AG10803 (cell line): ENCODE data around the gene ABHD11.

Experiments
- DNase-seq: peaks from one replicate; pipeline ENCODE4 v3.0.0; 2010; ENCODE audit warnings: low read depth
- H3K4me3 ChIP-seq: 2 replicates; pipeline ENCODE4 v1.5.1; 2011; ENCODE audit warnings: mild to moderate bottlenecking, low read length, control low read depth
- TF ChIP-seq, protein P1 (sequence below): conservative IDR thresholded peaks from 2 replicates; pipeline ENCODE4 v1.5.1; 2011; ENCODE audit warnings: mild to moderate bottlenecking, low read length, control low read depth, inconsistent platforms

ABHD11 gene

DNA sequence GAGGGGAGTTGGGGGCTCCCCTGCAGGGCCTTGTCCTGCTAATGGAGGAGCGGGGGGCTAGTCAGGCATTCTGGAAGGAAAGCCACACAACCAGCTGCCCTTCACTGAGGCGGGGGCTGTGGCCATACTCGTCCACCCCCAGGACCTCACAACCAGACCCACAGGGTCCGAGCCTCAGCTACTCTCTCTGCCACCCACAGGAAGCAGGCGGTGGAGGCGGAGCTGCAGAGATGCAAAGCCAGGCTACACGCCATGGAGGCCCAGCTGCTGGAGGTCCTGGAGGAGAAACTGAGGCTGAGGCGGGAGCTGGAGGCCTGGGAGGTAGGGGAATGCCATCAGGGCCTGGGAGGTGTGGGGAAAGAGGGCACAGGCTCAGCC lies 3.1 kb downstream of the ABHD11 start:
- DNase-seq = no peak
- TF ChIP-seq, protein P1, sequence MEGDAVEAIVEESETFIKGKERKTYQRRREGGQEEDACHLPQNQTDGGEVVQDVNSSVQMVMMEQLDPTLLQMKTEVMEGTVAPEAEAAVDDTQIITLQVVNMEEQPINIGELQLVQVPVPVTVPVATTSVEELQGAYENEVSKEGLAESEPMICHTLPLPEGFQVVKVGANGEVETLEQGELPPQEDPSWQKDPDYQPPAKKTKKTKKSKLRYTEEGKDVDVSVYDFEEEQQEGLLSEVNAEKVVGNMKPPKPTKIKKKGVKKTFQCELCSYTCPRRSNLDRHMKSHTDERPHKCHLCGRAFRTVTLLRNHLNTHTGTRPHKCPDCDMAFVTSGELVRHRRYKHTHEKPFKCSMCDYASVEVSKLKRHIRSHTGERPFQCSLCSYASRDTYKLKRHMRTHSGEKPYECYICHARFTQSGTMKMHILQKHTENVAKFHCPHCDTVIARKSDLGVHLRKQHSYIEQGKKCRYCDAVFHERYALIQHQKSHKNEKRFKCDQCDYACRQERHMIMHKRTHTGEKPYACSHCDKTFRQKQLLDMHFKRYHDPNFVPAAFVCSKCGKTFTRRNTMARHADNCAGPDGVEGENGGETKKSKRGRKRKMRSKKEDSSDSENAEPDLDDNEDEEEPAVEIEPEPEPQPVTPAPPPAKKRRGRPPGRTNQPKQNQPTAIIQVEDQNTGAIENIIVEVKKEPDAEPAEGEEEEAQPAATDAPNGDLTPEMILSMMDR = no peak
- no peak overlapping the region for H3K4me3 ChIP-seq

DNA sequence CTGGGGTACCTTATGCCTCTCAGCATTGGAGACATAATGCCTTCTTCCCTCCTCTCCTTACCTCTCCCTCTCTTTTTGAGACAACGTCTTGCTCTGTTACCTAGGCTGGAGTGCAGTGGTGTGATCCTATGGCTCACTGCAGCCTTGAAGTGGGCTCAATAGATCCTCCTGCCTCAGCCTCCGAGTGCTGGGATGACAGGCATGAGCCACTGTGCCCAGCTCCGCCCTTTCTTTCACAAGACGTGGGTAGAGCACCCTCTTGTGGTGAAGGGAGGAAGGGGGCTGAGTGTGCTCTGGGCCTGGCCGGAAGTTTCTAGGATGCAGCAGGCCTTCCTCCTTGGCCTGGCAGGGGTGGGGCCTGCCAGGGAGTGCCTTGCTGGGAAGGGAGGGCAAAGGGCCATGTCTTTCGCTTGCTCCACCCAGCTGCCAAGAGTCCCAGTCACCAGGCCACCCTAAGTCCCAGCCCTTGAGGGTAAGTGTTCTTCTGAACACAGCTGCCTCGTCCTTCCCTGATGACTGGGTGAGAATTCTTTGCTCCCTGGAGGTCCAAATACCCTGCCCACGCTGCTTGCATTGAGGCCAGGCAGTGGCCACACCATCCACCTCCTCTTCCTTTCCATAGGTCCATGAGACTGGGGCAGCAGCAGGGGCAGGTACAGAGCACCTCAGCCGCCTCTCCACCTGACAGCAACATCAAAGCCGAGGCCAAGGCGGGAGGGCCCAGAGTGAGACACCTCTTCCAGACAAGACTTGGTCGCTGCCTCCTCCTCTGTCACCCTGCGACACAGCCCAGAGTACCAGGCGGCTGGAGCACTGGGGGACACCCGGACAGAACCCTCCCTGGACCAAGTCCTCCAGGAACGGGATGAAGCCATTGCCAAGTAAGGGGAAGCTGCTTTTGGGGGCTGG lies 3.7 kb downstream of the ABHD11 start:
- TF ChIP-seq, protein P1 = peak; percentile 82

DNA sequence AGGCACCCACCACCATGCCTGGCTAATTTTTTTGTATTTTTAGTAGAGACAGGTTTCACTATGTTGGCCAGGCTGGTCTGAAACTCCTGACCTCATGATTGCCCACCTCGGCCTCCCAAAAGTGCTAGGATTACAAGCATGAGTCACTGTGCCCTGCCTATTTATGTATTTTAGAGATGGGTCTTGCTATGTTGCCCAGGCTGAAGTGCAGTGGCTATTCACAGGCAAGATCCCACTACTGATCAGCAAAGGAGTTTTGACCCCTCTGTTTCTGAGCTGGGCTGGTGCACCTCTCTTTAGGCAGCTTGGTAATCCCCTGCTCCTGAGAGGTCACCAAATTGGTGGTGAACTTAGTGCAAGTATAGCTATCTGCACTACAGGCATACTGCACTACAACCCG lies 6.2 kb downstream of the ABHD11 start:
- no peak for DNase-seq
- TF ChIP-seq, protein P1 = no peak
- H3K4me3 ChIP-seq = no peak overlapping the region

More for the DNA sequence above, 3.7 kb downstream of the ABHD11 start:
- peak; percentile 90 for DNase-seq
- H3K4me3 ChIP-seq = no peak overlapping the region

GRCh38 chr7:73730485-73730884 lies 8.1 kb downstream of the ABHD11 start:
- TF ChIP-seq, protein P1 = no peak
- H3K4me3 ChIP-seq = no peak overlapping the region

GRCh38 chr7:73728551-73728950 lies 10.1 kb downstream of the ABHD11 start:
- no peak for DNase-seq
- H3K4me3 ChIP-seq = no peak overlapping the region
- TF ChIP-seq, protein P1 = no peak

More at GRCh38 chr7:73730485-73730884, 8.1 kb downstream of the ABHD11 start:
- no peak for DNase-seq

DNA sequence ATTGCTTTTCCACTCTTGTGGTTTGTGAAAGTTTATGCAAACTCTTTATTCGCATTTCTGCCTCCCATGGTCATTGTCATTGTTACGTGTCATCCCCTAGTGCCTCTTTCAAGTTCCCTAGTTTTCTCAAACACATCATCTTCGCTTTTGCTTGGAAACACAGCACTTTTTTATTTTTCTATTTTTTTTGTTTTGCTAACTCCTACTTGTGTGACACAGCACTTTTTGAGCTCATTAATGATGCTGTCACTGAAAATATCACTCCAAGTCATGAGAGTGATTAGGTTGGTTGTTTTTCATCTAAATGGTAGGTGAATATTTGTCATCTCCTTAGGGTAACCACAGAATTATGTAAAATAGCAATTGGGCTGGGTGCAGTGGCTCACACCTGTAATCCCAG lies 10.7 kb downstream of the ABHD11 start:
- DNase-seq = no peak
- TF ChIP-seq, protein P1 = no peak
- H3K4me3 ChIP-seq = no peak overlapping the region

DNA sequence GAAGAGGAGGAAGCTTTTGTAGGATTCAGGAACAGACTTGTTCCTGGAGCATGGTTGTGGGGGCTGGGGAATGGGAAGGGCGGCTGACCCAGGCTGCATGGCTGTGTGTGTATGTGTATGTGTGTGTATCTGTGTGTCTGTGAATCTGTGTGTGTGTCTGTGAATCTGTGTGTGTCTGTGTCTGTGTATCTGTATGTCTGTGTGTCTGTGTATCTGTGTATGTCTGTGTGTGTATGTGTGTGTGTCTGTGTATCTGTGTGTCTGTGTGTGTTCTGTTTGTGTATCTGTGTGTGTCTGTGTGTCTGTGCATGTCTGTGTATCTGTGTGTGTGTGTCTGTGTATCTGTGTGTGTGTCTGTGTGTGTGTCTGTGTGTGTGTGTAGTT lies 12.5 kb downstream of the ABHD11 start:
- TF ChIP-seq, protein P1 = no peak
- H3K4me3 ChIP-seq = no peak overlapping the region
- no peak for DNase-seq
